ENCODE measurements around the gene ALDH1A2. TPM values are rescaled to one million over a fixed set of nuclear protein-coding genes. Genes with fewer than 3 reads are reported as not detected.

ALDH1A2 gene
- total RNA-seq, 1 experiment from 2014 or later: 0.98 TPM

DNA sequence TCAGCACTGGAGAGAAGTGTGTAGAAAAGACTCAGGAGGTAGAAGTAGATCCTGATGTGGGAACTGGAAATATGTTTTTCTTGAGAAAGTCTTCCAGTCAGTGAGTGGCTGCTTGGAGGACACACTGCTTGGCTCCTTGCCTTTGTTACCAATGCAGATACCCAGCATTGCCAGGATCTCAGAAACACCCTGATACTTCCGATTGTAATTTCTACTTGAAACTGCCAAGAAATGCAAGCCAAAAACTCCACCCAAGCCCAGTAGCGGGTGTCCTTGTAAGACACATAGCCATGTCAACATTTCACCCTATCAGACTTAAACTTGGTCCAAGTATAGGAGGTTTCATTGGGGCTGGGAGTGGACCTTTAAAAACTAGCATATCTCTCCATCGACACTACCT, 141.8 kb downstream of the ALDH1A2 start:
- in situ Hi-C loops (cut with HindIII; ENCODE audit: low pct_unique_long_range_greater_than_20kb, low sequenced_read_pairs): no loop called here
- BruUV-seq (replicated peaks): no TSS peak
- no peak overlapping the region for H3K27ac ChIP-seq (ENCODE audit: low read length)
- H3K9me3 ChIP-seq (ENCODE audit: control insufficient read depth, insufficient read depth, low read depth, low read length): no peaks in the 10 kb centered on the region
- intact Hi-C loops (cut with micrococcal nuclease; ENCODE audit: unreplicated experiment): no loop called here
- no peaks in the 10 kb centered on the region for H3K36me3 ChIP-seq (ENCODE audit: control insufficient read depth, insufficient read depth, low read length)
- CTCF ChIA-PET: no interaction called here
- POLR2A ChIA-PET: no interaction called here
- no peak for DNase-seq (ENCODE audit: low read depth, low spot score)
- H3K4me3 ChIP-seq (ENCODE audit: low read depth in 2 of 2, low read length in 2 of 2): no peak overlapping the region
- ATAC-seq: no peak
- no peaks in the 10 kb centered on the region for H3K27me3 ChIP-seq (ENCODE audit: control insufficient read depth, insufficient read depth, low read length)
- TF ChIP-seq CTCF (IDR thresholded peaks at IDR 0.05): no peak
- TF ChIP-seq POLR2AphosphoS5 (IDR thresholded peaks at IDR 0.05; ENCODE audit: low read depth, low read length): no peak
- no peak for TF ChIP-seq SIN3A (IDR thresholded peaks at IDR 0.05; ENCODE audit: borderline replicate concordance, insufficient read depth, low read depth, low read length)
- TF ChIP-seq TCF7L2 (IDR thresholded peaks at IDR 0.05; ENCODE audit: low read depth, low read length): no peak
- TF ChIP-seq, protein P1, sequence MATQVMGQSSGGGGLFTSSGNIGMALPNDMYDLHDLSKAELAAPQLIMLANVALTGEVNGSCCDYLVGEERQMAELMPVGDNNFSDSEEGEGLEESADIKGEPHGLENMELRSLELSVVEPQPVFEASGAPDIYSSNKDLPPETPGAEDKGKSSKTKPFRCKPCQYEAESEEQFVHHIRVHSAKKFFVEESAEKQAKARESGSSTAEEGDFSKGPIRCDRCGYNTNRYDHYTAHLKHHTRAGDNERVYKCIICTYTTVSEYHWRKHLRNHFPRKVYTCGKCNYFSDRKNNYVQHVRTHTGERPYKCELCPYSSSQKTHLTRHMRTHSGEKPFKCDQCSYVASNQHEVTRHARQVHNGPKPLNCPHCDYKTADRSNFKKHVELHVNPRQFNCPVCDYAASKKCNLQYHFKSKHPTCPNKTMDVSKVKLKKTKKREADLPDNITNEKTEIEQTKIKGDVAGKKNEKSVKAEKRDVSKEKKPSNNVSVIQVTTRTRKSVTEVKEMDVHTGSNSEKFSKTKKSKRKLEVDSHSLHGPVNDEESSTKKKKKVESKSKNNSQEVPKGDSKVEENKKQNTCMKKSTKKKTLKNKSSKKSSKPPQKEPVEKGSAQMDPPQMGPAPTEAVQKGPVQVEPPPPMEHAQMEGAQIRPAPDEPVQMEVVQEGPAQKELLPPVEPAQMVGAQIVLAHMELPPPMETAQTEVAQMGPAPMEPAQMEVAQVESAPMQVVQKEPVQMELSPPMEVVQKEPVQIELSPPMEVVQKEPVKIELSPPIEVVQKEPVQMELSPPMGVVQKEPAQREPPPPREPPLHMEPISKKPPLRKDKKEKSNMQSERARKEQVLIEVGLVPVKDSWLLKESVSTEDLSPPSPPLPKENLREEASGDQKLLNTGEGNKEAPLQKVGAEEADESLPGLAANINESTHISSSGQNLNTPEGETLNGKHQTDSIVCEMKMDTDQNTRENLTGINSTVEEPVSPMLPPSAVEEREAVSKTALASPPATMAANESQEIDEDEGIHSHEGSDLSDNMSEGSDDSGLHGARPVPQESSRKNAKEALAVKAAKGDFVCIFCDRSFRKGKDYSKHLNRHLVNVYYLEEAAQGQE (IDR thresholded peaks at IDR 0.05; ENCODE audit: insufficient read depth in 1 of 2, low read depth in 2 of 2, low read length in 1 of 2): no peak
- no peaks in the 10 kb centered on the region for H3K4me1 ChIP-seq (ENCODE audit: control insufficient read depth, insufficient read depth, low read length)

DNA sequence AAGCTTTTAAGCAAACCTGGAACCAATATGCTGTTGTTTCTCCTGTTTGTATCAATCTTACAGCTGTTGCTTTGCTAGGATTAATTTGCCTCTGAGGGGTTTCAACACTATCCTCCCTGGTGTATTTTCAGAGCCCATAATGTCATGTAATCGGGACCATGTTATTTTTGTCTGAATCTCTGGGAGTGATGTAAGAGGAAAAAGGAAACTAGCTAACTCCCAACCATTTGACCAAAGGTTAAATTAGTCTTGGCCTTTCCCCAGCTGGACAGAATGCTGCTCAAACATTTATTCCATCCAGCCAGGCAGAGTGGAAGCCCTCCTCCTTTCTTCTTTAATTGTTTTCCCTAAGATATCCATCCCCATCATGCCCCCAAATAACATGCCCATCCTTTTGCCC, 142.2 kb downstream of the ALDH1A2 start:
- H3K27ac ChIP-seq (ENCODE audit: low read length): no peak overlapping the region
- TF ChIP-seq CTCF (IDR thresholded peaks at IDR 0.05): no peak
- no peaks in the 10 kb centered on the region for H3K4me1 ChIP-seq (ENCODE audit: control insufficient read depth, insufficient read depth, low read length)
- intact Hi-C loops (cut with micrococcal nuclease; ENCODE audit: unreplicated experiment) (no loop called here), in situ Hi-C loops (cut with HindIII; ENCODE audit: low pct_unique_long_range_greater_than_20kb, low sequenced_read_pairs) (no loop called here)
- no peak overlapping the region for H3K4me3 ChIP-seq (ENCODE audit: low read depth in 2 of 2, low read length in 2 of 2)
- no TSS peak for BruUV-seq (replicated peaks)
- DNase-seq (ENCODE audit: low read depth, low spot score) (no peak), ATAC-seq (no peak)
- CTCF ChIA-PET: no interaction called here
- no peaks in the 10 kb centered on the region for H3K27me3 ChIP-seq (ENCODE audit: control insufficient read depth, insufficient read depth, low read length)
- no peaks in the 10 kb centered on the region for H3K9me3 ChIP-seq (ENCODE audit: control insufficient read depth, insufficient read depth, low read depth, low read length)
- no peaks in the 10 kb centered on the region for H3K36me3 ChIP-seq (ENCODE audit: control insufficient read depth, insufficient read depth, low read length)
- POLR2A ChIA-PET: no interaction called here

GRCh38 chr15:57922776-57923175, 142.7 kb downstream of the ALDH1A2 start:
- no TSS peak for BruUV-seq (replicated peaks)
- no peaks in the 10 kb centered on the region for H3K36me3 ChIP-seq (ENCODE audit: control insufficient read depth, insufficient read depth, low read length)
- ChIA-PET POLR2A (no interaction called here), CTCF (interaction anchor here (0.5 to 0.7 kb wide), 2 partner anchors 361 to 443 kb away, joined by 3 to 11 read pairs; no protein-coding TSS in a partner anchor)
- ATAC-seq: no peak
- H3K4me3 ChIP-seq (ENCODE audit: low read depth in 2 of 2, low read length in 2 of 2): no peak overlapping the region
- in situ Hi-C loops (cut with HindIII; ENCODE audit: low pct_unique_long_range_greater_than_20kb, low sequenced_read_pairs) (no loop called here), intact Hi-C loops (cut with micrococcal nuclease; ENCODE audit: unreplicated experiment) (no loop called here)
- no peak for DNase-seq (ENCODE audit: low read depth, low spot score)
- H3K27me3 ChIP-seq (ENCODE audit: control insufficient read depth, insufficient read depth, low read length): no peaks in the 10 kb centered on the region
- TF ChIP-seq POLR2AphosphoS5 (IDR thresholded peaks at IDR 0.05; ENCODE audit: low read depth, low read length) (no peak), TCF7L2 (IDR thresholded peaks at IDR 0.05; ENCODE audit: low read depth, low read length) (no peak), CTCF (IDR thresholded peaks at IDR 0.05) (no peak)
- H3K4me1 ChIP-seq (ENCODE audit: control insufficient read depth, insufficient read depth, low read length): no peaks in the 10 kb centered on the region
- H3K27ac ChIP-seq (ENCODE audit: low read length): no peak overlapping the region
- no peaks in the 10 kb centered on the region for H3K9me3 ChIP-seq (ENCODE audit: control insufficient read depth, insufficient read depth, low read depth, low read length)

All from Panc1 (cell line).